Muscle of arm (tissue), 12 donors: ENCODE results near the gene SOS1. TPM values are rescaled to one million over a fixed set of nuclear protein-coding genes. Genes with fewer than 3 reads are reported as not detected.
A peak's percentile ranks its signal among the peaks of the same experiment; 100 is the strongest.
"Not testable (repeated sequence)": the region's sequence is repeated elsewhere in the genome, so short reads cannot be mapped to it uniquely, and the experiment has no call there.

Source experiments
- DNase-seq: peaks from one replicate; pipeline ENCODE4 v3.0.0-alpha.2; 2013
- polyA plus RNA-seq, 12 donors: library from polyadenylated mRNA; unstranded; fragments of 120-200 nt; gene quantifications; one replicate each; pipeline ENCODE4 v1.2.1, GENCODE V29; 2013; ENCODE audit not compliant: insufficient read length in 12 of 12

Gene SOS1
- polyA plus RNA-seq, 12 donors: 26.0 to 71.0 (median 34.0) TPM; not detected in 1

- no peak for DNase-seq
Measured at GRCh38 chr2:39107724-39108273, 13.1 kb downstream of the SOS1 start.

DNA sequence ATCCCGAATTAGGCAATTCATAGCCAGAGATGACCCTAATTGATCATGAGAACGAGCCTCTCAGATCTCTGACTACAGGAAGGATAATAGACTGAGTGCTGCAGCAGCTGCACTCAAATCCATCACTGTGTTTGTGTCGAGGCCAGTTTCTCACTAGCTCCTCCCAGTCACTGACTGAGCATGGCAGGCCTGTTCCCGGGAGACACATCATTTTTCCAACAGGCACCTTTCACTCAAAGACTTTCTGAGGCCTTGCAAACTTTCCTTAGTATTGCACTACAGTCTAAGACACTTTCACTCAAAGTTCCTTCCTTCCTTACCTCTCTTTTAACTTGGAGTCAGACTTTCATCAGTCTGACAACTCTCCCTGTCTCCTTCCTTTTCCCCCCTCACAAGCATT is 13.7 kb downstream of the SOS1 start:
- no peak for DNase-seq

DNA sequence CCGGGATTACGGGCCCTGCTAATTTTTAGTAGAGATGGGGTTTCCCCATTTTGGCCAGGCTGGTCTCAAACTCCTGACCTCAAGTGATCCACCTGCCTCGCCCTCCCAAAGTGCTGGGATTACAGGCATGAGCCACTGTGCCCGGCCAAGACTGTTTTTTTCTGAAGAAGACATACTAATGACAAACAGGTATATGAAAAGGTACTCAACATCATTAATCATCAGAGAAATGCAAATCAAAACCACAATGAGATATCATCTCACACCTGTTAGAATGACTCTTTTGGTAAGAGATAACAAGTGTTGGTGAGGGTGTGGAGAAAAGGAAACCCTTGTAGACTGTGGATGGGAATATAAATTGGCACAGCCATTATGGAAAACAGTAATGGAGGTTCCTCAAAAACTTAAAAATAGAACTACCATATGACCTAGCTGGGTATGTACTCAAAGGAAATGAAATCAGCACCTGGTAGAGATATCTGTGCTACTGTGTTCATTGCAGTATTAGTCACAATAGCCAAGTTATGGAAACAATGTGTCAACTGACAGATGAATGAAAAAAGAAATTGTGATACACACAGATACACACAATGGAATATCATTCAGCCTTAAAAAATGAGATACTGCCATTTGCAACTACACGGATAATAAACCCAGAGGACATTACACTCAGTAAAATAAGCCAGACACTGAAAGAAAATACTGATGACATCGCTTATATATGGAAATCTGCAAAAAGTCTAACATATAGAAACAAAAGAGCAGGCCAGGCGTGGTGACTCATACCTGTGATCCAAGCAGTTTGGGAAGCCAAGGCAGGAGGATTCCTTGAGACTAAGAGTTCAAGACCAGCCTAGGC is 20.8 kb downstream of the SOS1 start:
- no peak for DNase-seq

- no peak for DNase-seq
Measured at GRCh38 chr2:39099310-39099869, 21.5 kb downstream of the SOS1 start.

- no peak for DNase-seq
Measured at GRCh38 chr2:39095624-39096023, 25.2 kb downstream of the SOS1 start.

DNA sequence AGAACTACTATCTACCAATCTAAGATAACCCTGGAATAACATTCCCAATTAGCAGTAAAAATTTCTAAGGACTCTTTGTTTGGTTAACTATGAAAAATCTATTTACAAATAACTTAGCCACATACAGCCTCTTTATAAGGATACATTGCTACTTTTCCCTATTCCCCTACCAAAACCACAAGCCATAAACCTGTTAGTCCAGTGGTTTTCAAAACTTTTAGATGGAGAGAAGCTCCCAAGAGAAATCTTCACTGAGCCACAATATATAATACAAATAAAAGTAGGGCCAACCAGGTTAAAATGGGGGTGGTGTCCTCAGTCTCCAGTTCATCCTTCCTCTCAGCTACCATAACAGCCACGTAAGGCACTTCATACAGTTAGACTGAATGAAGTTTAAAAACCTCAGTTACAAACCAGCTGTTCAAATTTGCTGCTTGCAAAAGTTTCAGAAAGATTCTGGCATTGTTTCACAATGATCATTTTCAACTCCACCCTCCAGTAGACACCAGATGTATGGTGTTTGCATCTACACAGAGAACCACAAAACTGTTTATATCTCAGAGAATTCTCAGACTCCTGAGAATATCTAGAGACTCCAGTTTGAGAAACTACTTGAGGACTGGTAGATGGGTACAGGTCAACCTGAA is 26.0 kb downstream of the SOS1 start:
- DNase-seq: peak; percentile 24

GRCh38 chr2:39093218-39093898 is 27.5 kb downstream of the SOS1 start:
- DNase-seq: no peak

GRCh38 chr2:39091543-39091942 is 29.3 kb downstream of the SOS1 start:
- DNase-seq: no peak

- no peak for DNase-seq
Measured at GRCh38 chr2:39091063-39091462, 29.8 kb downstream of the SOS1 start.

GRCh38 chr2:39080152-39080551 is 40.7 kb downstream of the SOS1 start:
- no peak for DNase-seq

DNA sequence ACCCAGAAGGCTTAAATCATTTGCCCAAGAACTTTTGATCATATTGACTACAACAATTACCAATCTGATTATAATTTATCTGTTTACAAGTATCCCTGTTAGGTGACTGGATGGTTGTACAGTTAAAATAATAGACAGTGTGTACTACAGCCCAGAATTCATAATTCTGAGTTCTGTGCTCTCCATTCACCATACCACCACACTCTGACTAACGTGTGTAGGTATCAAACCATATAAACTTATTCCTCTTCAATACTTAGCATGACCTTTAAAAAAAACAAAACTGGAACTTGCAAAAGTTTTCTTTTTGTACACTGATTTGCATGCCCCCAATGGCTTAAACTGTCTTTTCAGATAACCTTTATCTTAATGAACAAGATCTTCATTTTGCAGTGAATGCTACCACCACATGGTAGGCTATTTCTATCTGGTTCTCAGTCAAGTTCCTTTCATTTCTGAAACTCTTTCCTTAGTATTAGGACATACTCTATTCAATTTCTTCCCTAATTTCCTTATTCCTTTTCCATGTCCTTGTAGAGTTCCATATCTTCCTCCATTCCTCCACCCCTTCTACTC is 50.9 kb downstream of the SOS1 start:
- no peak for DNase-seq

GRCh38 chr2:39069136-39069515 is 51.7 kb downstream of the SOS1 start:
- no peak for DNase-seq

DNA sequence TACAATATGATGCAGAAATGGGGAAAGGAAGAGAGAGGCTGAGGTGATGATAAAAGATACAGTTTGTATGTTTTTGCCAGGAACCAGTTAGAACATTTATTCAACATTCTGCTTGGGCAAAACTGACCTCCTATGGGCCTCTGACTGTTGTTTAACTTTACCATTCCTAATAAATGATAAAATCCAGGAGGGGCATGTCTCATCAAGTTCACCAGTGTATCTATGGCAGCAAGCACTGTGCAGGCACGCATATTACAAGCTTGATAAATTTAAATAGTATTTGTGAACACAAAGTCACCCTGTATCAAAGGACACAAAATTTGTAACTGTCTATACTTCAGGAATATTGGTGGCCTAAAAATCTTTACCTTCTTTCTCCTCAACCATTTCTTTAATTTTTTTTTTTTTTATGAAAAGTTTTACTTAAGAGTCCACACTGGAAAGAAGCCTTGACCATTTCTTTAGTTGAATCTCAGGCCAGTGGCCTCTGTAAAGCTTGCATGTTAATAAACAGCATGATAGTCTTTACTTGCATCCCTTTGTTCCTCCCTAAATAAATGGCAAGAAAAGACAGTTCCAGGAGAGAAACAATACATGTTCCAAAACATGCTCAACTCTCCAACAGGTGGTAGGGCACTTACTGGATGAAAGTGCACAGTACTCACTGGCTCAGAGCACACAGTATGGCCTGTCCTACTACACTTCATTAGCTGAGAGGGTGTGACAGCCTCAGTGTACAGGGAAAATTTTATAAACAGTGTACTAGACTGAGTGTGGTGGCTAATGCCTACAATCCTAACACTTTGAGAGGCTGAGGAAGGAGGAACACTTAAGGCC is 52.3 kb downstream of the SOS1 start:
- no peak for DNase-seq

GRCh38 chr2:39065616-39066015 is 55.2 kb downstream of the SOS1 start:
- no peak for DNase-seq

DNA sequence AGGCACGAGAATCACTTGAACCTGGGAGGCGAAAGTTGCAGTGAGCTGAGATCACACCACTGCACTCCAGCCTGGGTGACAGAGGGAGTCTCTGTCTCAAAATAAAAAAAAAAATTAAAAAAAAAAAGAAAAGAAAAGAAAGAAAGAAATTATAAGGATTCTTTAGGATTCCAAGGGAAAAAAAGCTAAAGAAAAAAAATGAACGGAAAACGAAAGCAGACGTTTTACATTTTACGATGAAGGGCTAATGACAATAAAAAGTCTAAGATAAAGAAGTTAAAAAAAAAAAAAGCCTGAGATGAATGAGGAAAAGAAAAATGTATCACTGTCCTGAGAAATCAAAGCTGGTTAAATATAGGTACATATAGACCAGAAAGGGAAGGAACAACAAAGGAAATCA is 58.5 kb downstream of the SOS1 start:
- no peak for DNase-seq

GRCh38 chr2:39061280-39061679 is 59.6 kb downstream of the SOS1 start:
- no peak for DNase-seq

DNA sequence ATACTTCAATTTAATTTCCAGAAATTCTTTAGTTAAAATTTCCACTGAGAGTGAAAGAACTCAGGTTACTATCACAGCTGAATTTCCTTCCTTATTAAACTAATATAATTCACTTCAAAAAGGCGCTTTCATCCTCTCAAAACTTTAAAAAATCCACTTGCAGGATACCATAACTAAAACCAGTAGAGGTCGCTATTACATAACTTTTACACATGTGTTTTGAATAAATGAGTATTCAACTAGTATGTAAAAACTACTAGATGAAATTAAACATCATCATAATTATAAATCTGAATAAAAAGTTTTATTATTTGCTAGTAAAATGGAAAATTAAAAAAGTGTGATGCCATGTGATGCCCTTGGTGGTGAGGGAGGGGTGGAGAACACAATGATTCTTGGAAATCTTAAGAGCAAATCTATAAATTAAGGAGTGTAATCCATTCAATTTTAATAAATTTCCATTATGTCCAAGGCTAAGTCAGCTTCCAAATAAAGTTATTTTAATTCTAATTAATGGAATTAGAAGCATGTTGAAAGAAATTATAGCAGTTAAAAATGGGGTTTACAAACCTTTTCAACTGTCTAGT is 61.4 kb downstream of the SOS1 start:
- DNase-seq: peak; percentile 37

- no peak for DNase-seq
Measured at GRCh38 chr2:39058101-39058500, 62.8 kb downstream of the SOS1 start.

GRCh38 chr2:39052665-39053064 is 68.2 kb downstream of the SOS1 start:
- DNase-seq: not testable (repeated sequence)

DNA sequence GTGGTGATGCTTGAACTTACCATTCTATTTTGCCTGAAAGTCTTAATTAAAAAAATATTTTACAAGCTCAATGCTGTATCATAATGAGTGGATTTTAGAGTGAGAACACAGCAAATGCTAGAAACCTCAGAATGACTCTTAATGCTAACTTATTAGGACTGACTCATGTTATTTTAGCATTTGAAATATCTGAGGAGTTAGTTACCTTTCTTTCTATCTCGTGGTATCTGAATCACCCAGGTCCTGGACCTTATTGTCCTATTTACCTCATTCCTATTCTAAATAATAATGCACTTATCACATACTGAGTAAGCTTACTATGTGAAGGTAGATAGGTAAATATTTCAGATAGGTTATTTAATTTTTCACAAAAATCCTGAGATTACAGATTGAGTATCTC is 70.7 kb downstream of the SOS1 start:
- no peak for DNase-seq

DNA sequence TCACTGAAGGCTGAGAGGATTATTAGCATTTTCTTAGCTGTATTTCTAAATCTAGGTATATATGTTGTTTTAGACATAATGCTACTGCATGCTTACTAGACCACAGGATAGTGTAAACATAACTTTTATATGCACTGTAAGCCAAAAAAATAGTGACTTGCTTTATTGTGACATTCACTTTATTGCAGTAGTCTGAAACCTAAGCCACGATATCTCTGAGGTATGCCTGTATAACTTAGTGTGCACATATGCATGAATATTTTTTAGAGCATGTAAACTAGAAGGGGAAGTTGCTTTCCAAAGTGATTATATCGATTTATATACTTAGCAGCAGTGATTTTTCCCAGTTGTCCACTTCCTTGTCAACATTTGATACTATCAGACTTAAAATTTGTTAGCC is 81.8 kb downstream of the SOS1 start:
- DNase-seq: no peak
